Stimulated activated memory B cell treated with anti-CD40 and anti-IgM and Interleukin-4, amounts not matched to agents 10 μg/mL and 1 μg/mL and 100 μg/mL, for 72 hours (primary cell): ENCODE results near the gene GPX4.
"Not testable (repeated sequence)": the region's sequence is repeated elsewhere in the genome, so short reads cannot be mapped to it uniquely, and the experiment has no call there.

Experiments
- ATAC-seq: fragments of 150-1000 bp; cut with Tn5 transposase; 2 replicates; pipeline ENCODE4 v1.10.0; 2021
- H3K27ac Mint-ChIP-seq: one replicate; pipeline ENCODE4 v1.8.0; 2022; ENCODE audit warnings: mild to moderate bottlenecking, mixed read lengths
- H3K27me3 Mint-ChIP-seq: one replicate; pipeline ENCODE4 v1.8.0; 2022; ENCODE audit warnings: mixed read lengths
- H3K36me3 Mint-ChIP-seq: one replicate; pipeline ENCODE4 v1.8.0; 2022; ENCODE audit warnings: mixed read lengths
- H3K4me1 Mint-ChIP-seq: one replicate; pipeline ENCODE4 v1.8.0; 2022; ENCODE audit warnings: mixed read lengths
- H3K4me3 Mint-ChIP-seq: one replicate; pipeline ENCODE4 v1.8.0; 2022; ENCODE audit warnings: mild to moderate bottlenecking, moderate library complexity, mixed read lengths
- H3K9me3 Mint-ChIP-seq: one replicate; pipeline ENCODE4 v1.8.0; 2022; ENCODE audit warnings: mixed read lengths

Gene GPX4

GRCh38 chr19:1112268-1113029 lies 8.7 kb downstream of the GPX4 start:
- Mint-ChIP-seq H3K27me3 (no peaks in the 10 kb centered on the region), H3K9me3 (no peaks in the 10 kb centered on the region), H3K27ac (no peak overlapping the region), H3K36me3 (peaks cover 4% of the 10 kb centered on the region), H3K4me1 (peaks cover 2% of the 10 kb centered on the region), H3K4me3 (no peak overlapping the region)
- ATAC-seq: no peak

- no peaks in the 10 kb centered on the region for H3K9me3 Mint-ChIP-seq
- peak; percentile 87 for ATAC-seq
- no peaks in the 10 kb centered on the region for H3K4me1 Mint-ChIP-seq
Measured at GRCh38 chr19:1113030-1113985, 9.5 kb downstream of the GPX4 start.

DNA sequence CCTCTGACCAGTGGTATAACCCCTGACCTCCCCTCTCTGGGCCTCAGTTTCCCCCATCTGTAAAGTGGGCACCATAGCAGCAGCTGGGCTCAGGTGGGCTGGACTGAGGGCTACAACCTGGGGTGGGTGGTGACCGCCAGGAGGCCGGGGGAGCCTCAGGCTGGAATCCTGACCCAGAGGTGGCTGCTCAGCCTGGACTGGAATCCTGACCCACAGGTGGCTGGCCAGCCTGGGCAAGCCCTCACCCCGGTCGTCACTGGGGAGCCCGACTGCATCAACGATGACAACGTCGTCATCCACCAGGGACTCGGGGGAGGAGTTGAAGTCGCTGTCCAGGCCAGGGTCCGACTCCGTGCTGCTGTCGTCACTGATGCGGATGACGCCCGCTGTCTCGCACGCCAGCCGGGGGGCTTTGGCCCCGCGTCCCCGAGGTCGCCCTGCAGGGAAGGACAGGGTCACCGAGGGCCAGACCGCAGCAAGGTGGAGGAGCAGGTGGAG lies 10.2 kb downstream of the GPX4 start:
- Mint-ChIP-seq H3K4me3 (no peak overlapping the region), H3K27me3 (no peaks in the 10 kb centered on the region), H3K9me3 (no peaks in the 10 kb centered on the region), H3K27ac (no peak overlapping the region), H3K36me3 (peaks cover 17% of the 10 kb centered on the region), H3K4me1 (no peaks in the 10 kb centered on the region)
- ATAC-seq: no peak

More at GRCh38 chr19:1113030-1113985, 9.5 kb downstream of the GPX4 start:
- H3K36me3 Mint-ChIP-seq: peaks cover 9% of the 10 kb centered on the region
- no peak overlapping the region for H3K4me3 Mint-ChIP-seq
- H3K27me3 Mint-ChIP-seq: no peaks in the 10 kb centered on the region
- no peak overlapping the region for H3K27ac Mint-ChIP-seq

- not testable (repeated sequence) for H3K27me3 Mint-ChIP-seq, H3K4me1 Mint-ChIP-seq, ATAC-seq, H3K9me3 Mint-ChIP-seq, H3K4me3 Mint-ChIP-seq, H3K27ac Mint-ChIP-seq
- peaks cover 17% of the 10 kb centered on the region for H3K36me3 Mint-ChIP-seq
Measured at GRCh38 chr19:1114728-1115127, 10.9 kb downstream of the GPX4 start.

GRCh38 chr19:1115646-1116420 lies 12.0 kb downstream of the GPX4 start:
- Mint-ChIP-seq H3K27ac (no peak overlapping the region), H3K9me3 (no peaks in the 10 kb centered on the region), H3K36me3 (peaks cover 23% of the 10 kb centered on the region), H3K27me3 (no peaks in the 10 kb centered on the region), H3K4me1 (no peaks in the 10 kb centered on the region), H3K4me3 (no peak overlapping the region)
- ATAC-seq: no peak

- Mint-ChIP-seq H3K4me3 (no peak overlapping the region), H3K36me3 (peaks cover 34% of the 10 kb centered on the region), H3K4me1 (no peaks in the 10 kb centered on the region), H3K27me3 (no peaks in the 10 kb centered on the region), H3K9me3 (no peaks in the 10 kb centered on the region), H3K27ac (no peak overlapping the region)
- ATAC-seq: no peak
Measured at GRCh38 chr19:1116726-1117581, 13.2 kb downstream of the GPX4 start.

GRCh38 chr19:1117654-1118053 lies 13.9 kb downstream of the GPX4 start:
- no peak for ATAC-seq
- Mint-ChIP-seq H3K36me3 (peaks cover 38% of the 10 kb centered on the region), H3K27me3 (no peaks in the 10 kb centered on the region), H3K4me1 (no peaks in the 10 kb centered on the region), H3K9me3 (no peaks in the 10 kb centered on the region), H3K4me3 (no peak overlapping the region), H3K27ac (no peak overlapping the region)

GRCh38 chr19:1118999-1119398 lies 15.2 kb downstream of the GPX4 start:
- Mint-ChIP-seq H3K36me3 (peaks cover 47% of the 10 kb centered on the region), H3K27ac (no peak overlapping the region)

GRCh38 chr19:1119475-1120217 lies 15.9 kb downstream of the GPX4 start:
- Mint-ChIP-seq H3K36me3 (peaks cover 47% of the 10 kb centered on the region), H3K27ac (no peak overlapping the region), H3K4me1 (no peaks in the 10 kb centered on the region), H3K9me3 (no peaks in the 10 kb centered on the region), H3K4me3 (no peak overlapping the region), H3K27me3 (no peaks in the 10 kb centered on the region)
- no peak for ATAC-seq

More at GRCh38 chr19:1118999-1119398, 15.2 kb downstream of the GPX4 start:
- Mint-ChIP-seq H3K27me3 (no peaks in the 10 kb centered on the region), H3K4me3 (no peak overlapping the region), H3K9me3 (no peaks in the 10 kb centered on the region), H3K4me1 (no peaks in the 10 kb centered on the region)
- ATAC-seq: no peak

DNA sequence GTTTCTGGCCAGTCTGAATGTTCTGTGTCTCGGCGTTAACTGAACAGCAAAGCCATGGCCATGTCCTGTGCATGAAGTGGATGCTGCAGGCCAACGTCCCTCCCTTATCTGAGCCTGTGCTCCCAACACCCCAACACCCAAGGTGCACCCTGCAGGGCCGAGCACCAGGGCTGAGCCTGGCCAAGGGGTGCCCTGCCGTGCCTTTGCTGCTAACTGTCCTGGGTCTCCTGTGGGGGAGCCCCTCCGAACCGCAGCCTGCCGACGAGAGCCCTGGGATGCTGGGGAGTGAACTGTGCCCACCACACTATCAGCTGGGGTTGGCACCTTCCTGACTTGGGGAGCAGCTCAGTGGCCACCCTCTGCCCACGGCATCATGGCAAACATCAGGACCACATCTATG lies 17.6 kb downstream of the GPX4 start:
- H3K36me3 Mint-ChIP-seq: peaks cover 49% of the 10 kb centered on the region
- no peak overlapping the region for H3K4me3 Mint-ChIP-seq
- no peak for ATAC-seq
- no peaks in the 10 kb centered on the region for H3K9me3 Mint-ChIP-seq
- H3K4me1 Mint-ChIP-seq: no peaks in the 10 kb centered on the region
- H3K27me3 Mint-ChIP-seq: no peaks in the 10 kb centered on the region
- no peak overlapping the region for H3K27ac Mint-ChIP-seq

GRCh38 chr19:1122021-1122971 lies 18.5 kb downstream of the GPX4 start:
- Mint-ChIP-seq H3K9me3 (no peaks in the 10 kb centered on the region), H3K27ac (no peak overlapping the region), H3K4me1 (peaks cover 7% of the 10 kb centered on the region), H3K4me3 (no peak overlapping the region), H3K27me3 (no peaks in the 10 kb centered on the region), H3K36me3 (peaks cover 55% of the 10 kb centered on the region)
- no peak for ATAC-seq

- H3K27ac Mint-ChIP-seq: no peak overlapping the region
- ATAC-seq: peak; percentile 75
- peaks cover 58% of the 10 kb centered on the region for H3K36me3 Mint-ChIP-seq
- peaks cover 9% of the 10 kb centered on the region for H3K4me1 Mint-ChIP-seq
- H3K9me3 Mint-ChIP-seq: no peaks in the 10 kb centered on the region
- H3K4me3 Mint-ChIP-seq: no peak overlapping the region
- H3K27me3 Mint-ChIP-seq: no peaks in the 10 kb centered on the region
Measured at GRCh38 chr19:1122972-1123363, 19.2 kb downstream of the GPX4 start.

GRCh38 chr19:1123381-1123780 lies 19.6 kb downstream of the GPX4 start:
- no peak overlapping the region for H3K27ac Mint-ChIP-seq
- H3K36me3 Mint-ChIP-seq: peaks cover 54% of the 10 kb centered on the region
- H3K4me3 Mint-ChIP-seq: no peak overlapping the region
- H3K4me1 Mint-ChIP-seq: peaks cover 9% of the 10 kb centered on the region
- H3K27me3 Mint-ChIP-seq: no peaks in the 10 kb centered on the region
- H3K9me3 Mint-ChIP-seq: no peaks in the 10 kb centered on the region
- no peak for ATAC-seq
